ENCODE measurements around the gene KAZN.

The KAZN gene

GRCh38 chr1:14906665-14907064, 308.2 kb downstream of the KAZN start:
- DNase-seq (ENCODE audit: low read depth): no peak
- H3K4me3 ChIP-seq (ENCODE audit: low read depth, low read length): no peak overlapping the region
- TF ChIP-seq CTCF (IDR thresholded peaks at IDR 0.05; ENCODE audit: low read depth, low read length, missing control alignments): no peak
- in situ Hi-C loops (cut with HindIII; ENCODE audit: low sequenced_read_pairs): no loop called here

- no peak for TF ChIP-seq CTCF (IDR thresholded peaks at IDR 0.05; ENCODE audit: low read depth, low read length, missing control alignments)
- no peak for DNase-seq (ENCODE audit: low read depth)
- H3K4me3 ChIP-seq (ENCODE audit: low read depth, low read length): no peak overlapping the region
- in situ Hi-C loops (cut with HindIII; ENCODE audit: low sequenced_read_pairs): no loop called here
These were observed 308.9 kb downstream of the KAZN start for GRCh38 chr1:14907416-14907815.

- no peak for TF ChIP-seq CTCF (IDR thresholded peaks at IDR 0.05; ENCODE audit: low read depth, low read length, missing control alignments)
- no peak overlapping the region for H3K4me3 ChIP-seq (ENCODE audit: low read depth, low read length)
- no peak for DNase-seq (ENCODE audit: low read depth)
- in situ Hi-C loops (cut with HindIII; ENCODE audit: low sequenced_read_pairs): no loop called here
These were observed 310.8 kb downstream of the KAZN start for GRCh38 chr1:14909273-14909672.

- in situ Hi-C loops (cut with HindIII; ENCODE audit: low sequenced_read_pairs): no loop called here
- no peak overlapping the region for H3K4me3 ChIP-seq (ENCODE audit: low read depth, low read length)
- TF ChIP-seq CTCF (IDR thresholded peaks at IDR 0.05; ENCODE audit: low read depth, low read length, missing control alignments): no peak
- no peak for DNase-seq (ENCODE audit: low read depth)
These were observed 311.5 kb downstream of the KAZN start for GRCh38 chr1:14909920-14910460.

- in situ Hi-C loops (cut with HindIII; ENCODE audit: low sequenced_read_pairs): no loop called here
- H3K4me3 ChIP-seq (ENCODE audit: low read depth, low read length): no peak overlapping the region
- no peak for DNase-seq (ENCODE audit: low read depth)
- no peak for TF ChIP-seq CTCF (IDR thresholded peaks at IDR 0.05; ENCODE audit: low read depth, low read length, missing control alignments)
These were observed 312.7 kb downstream of the KAZN start for GRCh38 chr1:14910984-14911721.

- TF ChIP-seq CTCF (IDR thresholded peaks at IDR 0.05; ENCODE audit: low read depth, low read length, missing control alignments): no peak
- no peak for DNase-seq (ENCODE audit: low read depth)
- no peak overlapping the region for H3K4me3 ChIP-seq (ENCODE audit: low read depth, low read length)
- in situ Hi-C loops (cut with HindIII; ENCODE audit: low sequenced_read_pairs): no loop called here
These were observed 314.5 kb downstream of the KAZN start for GRCh38 chr1:14912839-14913481.

All from astrocyte of the cerebellum (primary cell).